ENCODE data around the gene NFE2L1. TPM values are rescaled to one million over a fixed set of nuclear protein-coding genes. Genes with fewer than 3 reads are reported as not detected.
A peak's percentile ranks its signal among the peaks of the same experiment; 100 is the strongest.
"Not testable (repeated sequence)": the region's sequence is repeated elsewhere in the genome, so short reads cannot be mapped to it uniquely, and the experiment has no call there.

The NFE2L1 gene
- total RNA-seq, 2 donors from 2014 or later, result 39.4 to 74.2 TPM

- DNase-seq, result no peak
- Histone ChIP-seq H3K4me1 (peaks cover 13% of the 10 kb centered on the region), H3K4me3 (no peak overlapping the region), H3K27me3 (no peaks in the 10 kb centered on the region), H3K27ac (no peak overlapping the region), H3K36me3 (replicated peaks in 1 of 2; ENCODE audit: insufficient read depth in 1 of 2, low read depth in 2 of 2) (no peaks in the 10 kb centered on the region), H3K9me3 (no peaks in the 10 kb centered on the region)
- TF ChIP-seq CTCF (IDR thresholded peaks at IDR 0.05) (no peak), POLR2A (IDR thresholded peaks at IDR 0.05) (no peak)
- intact Hi-C loops (cut with DNase I), result loop anchor here (5.0 kb wide), 1 partner anchor 42 kb away; no protein-coding TSS in a partner anchor
- WGBS, 2 donors, result 67 to 69% methylated on average over 3 to 5 of the region's 5 CpGs
- no peak for ATAC-seq
These were observed 17.6 kb upstream of the NFE2L1 start for GRCh38 chr17:48030531-48030930.

- H3K4me1 ChIP-seq, result peaks cover 7% of the 10 kb centered on the region
- DNase-seq (no peak), ATAC-seq (no peak)
- H3K4me3 ChIP-seq, result no peak overlapping the region
- H3K36me3 ChIP-seq (replicated peaks in 1 of 2; ENCODE audit: insufficient read depth in 1 of 2, low read depth in 2 of 2), result no peaks in the 10 kb centered on the region
- H3K27ac ChIP-seq, result no peak overlapping the region
- WGBS, 2 donors, result 76 to 83% methylated on average over 6 of the region's 6 CpGs
- no peaks in the 10 kb centered on the region for H3K27me3 ChIP-seq
- intact Hi-C loops (cut with DNase I), result loop anchor here (5.0 kb wide), 1 partner anchor 40 kb away; no protein-coding TSS in a partner anchor
- H3K9me3 ChIP-seq, result no peaks in the 10 kb centered on the region
- no peak for TF ChIP-seq POLR2A (IDR thresholded peaks at IDR 0.05)
- TF ChIP-seq CTCF (IDR thresholded peaks at IDR 0.05), result no peak
These were observed 16.2 kb upstream of the NFE2L1 start for GRCh38 chr17:48031966-48032365.

GRCh38 chr17:48034734-48035133 lies 13.4 kb upstream of the NFE2L1 start:
- H3K9me3 ChIP-seq; H3K27me3 ChIP-seq; DNase-seq; H3K4me3 ChIP-seq; H3K36me3 ChIP-seq (replicated peaks in 1 of 2; ENCODE audit: insufficient read depth in 1 of 2, low read depth in 2 of 2); H3K27ac ChIP-seq; ATAC-seq: not testable (repeated sequence)
- intact Hi-C loops (cut with DNase I), result loop anchor here (5.0 kb wide), 1 partner anchor 38 kb away; no protein-coding TSS in a partner anchor
- 87 to 94% methylated on average over 12 of the region's 12 CpGs for WGBS, 2 donors
- peaks cover 15% of the 10 kb centered on the region for H3K4me1 ChIP-seq

- H3K36me3 ChIP-seq (replicated peaks in 1 of 2; ENCODE audit: insufficient read depth in 1 of 2, low read depth in 2 of 2), result no peaks in the 10 kb centered on the region
- ATAC-seq (no peak), DNase-seq (no peak)
- TF ChIP-seq POLR2A (IDR thresholded peaks at IDR 0.05) (no peak), CTCF (IDR thresholded peaks at IDR 0.05) (no peak)
- peak overlapping the region in 1 of 2 donors; percentile 45 for H3K4me3 ChIP-seq
- no peaks in the 10 kb centered on the region for H3K9me3 ChIP-seq
- WGBS, 2 donors, result 5 to 43% methylated on average over 3 to 6 of the region's 6 CpGs
- intact Hi-C loops (cut with DNase I), result no loop called here
- no peaks in the 10 kb centered on the region for H3K27me3 ChIP-seq
- peak overlapping the region in 2 of 4 donors; percentile 0 to 4 for H3K27ac ChIP-seq
- peaks cover 15% of the 10 kb centered on the region for H3K4me1 ChIP-seq
These were observed 11.5 kb upstream of the NFE2L1 start for GRCh38 chr17:48036693-48037035.

GRCh38 chr17:48037036-48037837 lies 10.9 kb upstream of the NFE2L1 start, which contains the start of gene COPZ2:
TSS of gene COPZ2 (minus strand) at chr17:48037797. CDS start at chr17:48037777, 20 bp downstream.
- peak; percentile 62 to 77 (median 74) for DNase-seq
- H3K36me3 ChIP-seq (replicated peaks in 1 of 2; ENCODE audit: insufficient read depth in 1 of 2, low read depth in 2 of 2), result no peaks in the 10 kb centered on the region
- no peaks in the 10 kb centered on the region for H3K9me3 ChIP-seq
- intact Hi-C loops (cut with DNase I), result no loop called here
- peak in 2 of 3 donors; percentile 33 to 34 for TF ChIP-seq POLR2A (IDR thresholded peaks at IDR 0.05)
- TF ChIP-seq CTCF (IDR thresholded peaks at IDR 0.05), result peak in 6 of 7 experiments; percentile 25 to 51 (median 44)
- WGBS, 2 donors, result 0 to 1% methylated on average over 1 to 61 of the region's 73 CpGs
- H3K4me3 ChIP-seq, result peak within 1 kb of the TSS in 1 of 2 donors; percentile 45
- H3K27me3 ChIP-seq, result no peaks in the 10 kb centered on the region
- peak within 1 kb of the TSS in 3 of 4 donors; percentile 0 to 62 (median 4) for H3K27ac ChIP-seq
- peaks cover 15% of the 10 kb centered on the region for H3K4me1 ChIP-seq
- peak; percentile 78 for ATAC-seq
